HCT116 (cell line): ENCODE measurements around the gene POLR2H. TPM values are rescaled to one million over a fixed set of nuclear protein-coding genes. Genes with fewer than 3 reads are reported as not detected.

Source experiments
- ATAC-seq: fragments of 200-7000 bp; cut with Tn5 transposase; 2 replicates; pipeline ENCODE4 v1.9.1; 2020; ENCODE audit warnings: mild to moderate bottlenecking, moderate library complexity
- BruUV-seq: library from RNA; stranded (reverse); fragments of 400-500 nt; replicated peaks from 2 replicates; lab custom pipeline; 2021; lab: Mats Ljungman, UMichigan
- CTCF ChIA-PET: fragments of 300-600 bp; sonication (Branson Sonifier 250); formaldehyde crosslinking; loops from one replicate; lab custom pipeline; 2021; ENCODE audit warnings: antibody characterized with exemption; lab: Charles Lee
- POLR2A ChIA-PET: fragments of 300-600, 350-600 bp; sonication (Branson Sonifier 250); formaldehyde crosslinking; loops from one replicate; lab custom pipeline; 2021; ENCODE audit warnings: antibody characterized with exemption; lab: Charles Lee
- RAD21 ChIA-PET, 2 experiments: fragments of 300-600 bp; sonication (Branson Sonifier 250); formaldehyde crosslinking; loops; one replicate each; lab custom pipeline; 2023; ENCODE audit warnings: low total read pairs in 2 of 2; ENCODE audit not compliant: uncharacterized antibody in 2 of 2, unreplicated experiment in 2 of 2, low non-redundant PET in 1 of 2; lab: Charles Lee
- DNase-seq: peaks from one replicate; pipeline ENCODE4 v3.0.0-alpha.2; 2010; ENCODE audit warnings: low read depth, low spot score
- H2AFZ ChIP-seq: fragments of 200-600 bp; shearing (Covaris generic), sonication (generic); 2 replicates; pipeline ENCODE4 v1.6.1; 2017; ENCODE audit warnings: low read depth, mixed run types, mixed read lengths, antibody characterized with exemption, low read length; ENCODE audit not compliant: poor library complexity, severe bottlenecking
- H3K27ac ChIP-seq: 2 replicates; pipeline ENCODE4 v1.5.1; 2012; ENCODE audit warnings: low read depth, low read length
- H3K27me3 ChIP-seq: fragments of 200-600 bp; sonication (generic); 2 replicates; pipeline ENCODE4 v1.6.1; 2016; ENCODE audit warnings: mixed run types, low read length, mixed read lengths; ENCODE audit not compliant: insufficient read depth
- H3K36me3 ChIP-seq, 2 experiments: fragments of 200-500 bp in 1 of 2; fragments of 200-600 bp in 1 of 2; sonication (Bioruptor generic) in 1 of 2; sonication (generic) in 1 of 2; 2 replicates each; pipeline versions ENCODE4 v1.5.1 to v1.6.1; 2014 to 2016; ENCODE audit warnings: low read length in 2 of 2, inconsistent platforms in 1 of 2, mixed read lengths in 1 of 2, mixed run types in 1 of 2; ENCODE audit not compliant: insufficient read depth in 2 of 2, control insufficient read depth in 1 of 2
- H3K4me1 ChIP-seq, 2 experiments: fragments of 200-600 bp in 1 of 2; sonication (generic) in 1 of 2; 2 replicates each; pipeline versions ENCODE4 v1.5.1 to v1.6.1; 2012 to 2017; ENCODE audit warnings: low read length in 2 of 2, inconsistent platforms in 1 of 2, mild to moderate bottlenecking in 1 of 2, mixed read lengths in 1 of 2, mixed run types in 1 of 2, moderate library complexity in 1 of 2; ENCODE audit not compliant: insufficient read depth in 2 of 2, control insufficient read depth in 1 of 2
- H3K4me2 ChIP-seq: fragments of 200-600 bp; sonication (generic); 2 replicates; pipeline ENCODE4 v1.6.1; 2017; ENCODE audit warnings: mixed run types, low read length, mixed read lengths
- H3K4me3 ChIP-seq, 2 experiments: fragments of 200-600 bp in 1 of 2; sonication (generic) in 1 of 2; replicated peaks in 1 of 2; 2 replicates each; pipeline ENCODE4 v1.5.1; 2011 to 2016; ENCODE audit warnings: low read length in 2 of 2, control low read depth in 1 of 2, low read depth in 1 of 2, mild to moderate bottlenecking in 1 of 2, mixed read lengths in 1 of 2, mixed run types in 1 of 2
- H3K79me2 ChIP-seq: fragments of 200-600 bp; sonication (generic); 2 replicates; pipeline ENCODE4 v1.6.1; 2017; ENCODE audit warnings: mild to moderate bottlenecking, mixed run types, low read length, moderate library complexity, mixed read lengths; ENCODE audit not compliant: insufficient read depth
- H3K9ac ChIP-seq: fragments of 200-600 bp; sonication (generic); 2 replicates; pipeline ENCODE4 v1.6.1; 2016; ENCODE audit warnings: low read length, mixed read lengths
- H3K9me2 ChIP-seq: fragments of 200-600 bp; sonication (generic), shearing (Covaris generic); 2 replicates; pipeline ENCODE4 v1.6.1; 2017; ENCODE audit warnings: mixed run types, mild to moderate bottlenecking, moderate library complexity; ENCODE audit not compliant: insufficient read depth
- H3K9me3 ChIP-seq, 2 experiments: fragments of 200-500 bp in 1 of 2; fragments of 200-600 bp in 1 of 2; sonication (Bioruptor generic) in 1 of 2; sonication (generic) in 1 of 2; 2 replicates each; pipeline ENCODE4 v1.6.1; 2014 to 2017; ENCODE audit warnings: low read length in 2 of 2, mixed read lengths in 2 of 2, inconsistent platforms in 1 of 2, low read depth in 1 of 2, mild to moderate bottlenecking in 1 of 2, mixed run types in 1 of 2, moderate library complexity in 1 of 2; ENCODE audit not compliant: control insufficient read depth in 1 of 2, insufficient read depth in 1 of 2
- H4K20me1 ChIP-seq: fragments of 200-600 bp; sonication (generic), shearing (Covaris generic); 2 replicates; pipeline ENCODE4 v1.6.1; 2017; ENCODE audit warnings: mixed run types, mild to moderate bottlenecking, moderate library complexity; ENCODE audit not compliant: insufficient read depth
- ELF1 ChIP-seq: IDR thresholded peaks from 2 replicates; pipeline ENCODE4 v1.6.1; 2012; ENCODE audit warnings: low read depth, borderline replicate concordance
- FOSL1 ChIP-seq: IDR thresholded peaks from 2 replicates; pipeline ENCODE4 v1.6.1; 2012; ENCODE audit warnings: low read depth
- JUND ChIP-seq: IDR thresholded peaks from 2 replicates; pipeline ENCODE4 v1.6.1; 2012
- POLR2A ChIP-seq: IDR thresholded peaks from 2 replicates; pipeline ENCODE4 v1.7.0; 2011; ENCODE audit warnings: borderline replicate concordance; ENCODE audit not compliant: insufficient read depth, insufficient read length; ENCODE audit errors: extremely low read depth
- POLR2AphosphoS5 ChIP-seq: IDR thresholded peaks from 2 replicates; pipeline ENCODE4 v1.6.1; 2011; ENCODE audit warnings: mild to moderate bottlenecking, low read depth, low read length, moderate library complexity
- SRF ChIP-seq: IDR thresholded peaks from 2 replicates; pipeline ENCODE4 v1.6.1; 2012; ENCODE audit warnings: low read depth
- YY1 ChIP-seq: IDR thresholded peaks from 2 replicates; pipeline ENCODE4 v1.6.1; 2011; ENCODE audit warnings: low read length, low read depth, moderate library complexity, mild to moderate bottlenecking; ENCODE audit not compliant: insufficient replicate concordance; ENCODE audit errors: extremely low read depth
- ZFX ChIP-seq: fragments of 450-650 bp; IDR thresholded peaks from 2 replicates; pipeline ENCODE4 v1.6.1; 2017
- intact Hi-C: fragments of 100-400 bp; cut with micrococcal nuclease; formaldehyde crosslinking; loops from 2 replicates; pipeline ENCODE4 v1.10.0; 2022
- total RNA-seq: library from RNA; stranded (reverse); gene quantifications from one replicate; pipeline ENCODE4 v1.2.1, GENCODE V29; 2021; ENCODE audit not compliant: unreplicated experiment
- TF ChIP-seq, protein P1 (sequence below), 3 experiments: fragments of 200-600 bp in 1 of 3; sonication (generic) in 1 of 3; IDR thresholded peaks in 2 of 3; conservative IDR thresholded peaks in 1 of 3; 2 replicates each; pipeline ENCODE4 v1.5.1; 2012 to 2017; ENCODE audit warnings: low read depth in 2 of 3, low read length in 2 of 3, antibody characterized with exemption in 1 of 3, borderline replicate concordance in 1 of 3, control low read depth in 1 of 3, mild to moderate bottlenecking in 1 of 3, mixed read lengths in 1 of 3, mixed run types in 1 of 3, moderate library complexity in 1 of 3; ENCODE audit not compliant: insufficient read depth in 1 of 3
- TF ChIP-seq, protein P2 (sequence below): IDR thresholded peaks from 2 replicates; pipeline ENCODE4 v1.6.1; 2012
- TF ChIP-seq, protein P3 (sequence below): IDR thresholded peaks from 2 replicates; pipeline ENCODE4 v1.6.1; 2012

POLR2H gene
- total RNA-seq, 1 experiment from 2014 or later = 156 TPM

DNA sequence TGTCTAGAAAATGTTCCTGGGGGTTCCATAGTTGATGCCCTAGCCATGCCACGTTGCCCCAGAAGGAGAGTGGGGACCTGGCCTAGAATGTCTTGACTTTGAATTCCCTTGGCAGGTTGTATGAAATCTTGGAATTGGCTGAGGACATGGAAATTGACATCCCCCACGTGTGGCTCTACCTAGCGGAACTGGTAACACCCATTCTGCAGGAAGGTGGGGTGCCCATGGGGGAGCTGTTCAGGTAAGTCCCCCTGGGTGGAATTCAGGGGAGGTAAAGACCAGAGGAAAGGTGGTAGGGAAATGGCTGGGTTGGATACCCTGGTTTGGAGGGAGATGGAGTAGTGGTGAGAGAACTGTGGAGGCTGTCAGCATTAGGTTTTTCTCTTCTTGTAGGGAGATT, 33.0 kb upstream of the POLR2H start:
- ChIA-PET POLR2A (interaction anchor here (1.1 kb wide), 1 partner anchor 9 kb away, joined by 3 read pairs; no protein-coding TSS in a partner anchor), CTCF (no interaction called here), RAD21 (no interaction called here)
- H3K4me3 ChIP-seq = no peak overlapping the region
- BruUV-seq = no TSS peak
- no peak overlapping the region for H3K9ac ChIP-seq
- no peaks in the 10 kb centered on the region for H3K9me2 ChIP-seq
- H3K79me2 ChIP-seq = peaks cover 98% of the 10 kb centered on the region
- no peaks in the 10 kb centered on the region for H3K9me3 ChIP-seq
- H3K27me3 ChIP-seq = no peaks in the 10 kb centered on the region
- intact Hi-C loops = no loop called here
- H3K27ac ChIP-seq = no peak overlapping the region
- no peak for ATAC-seq
- peaks cover 19% of the 10 kb centered on the region; the same call in 1 of the 2 replicates for H4K20me1 ChIP-seq
- H3K4me1 ChIP-seq = peaks cover 0 to 33% of the 10 kb centered on the region in 2 experiments; a peak in 2 of 4 replicates
- H3K4me2 ChIP-seq = no peak overlapping the region
- peaks cover 84 to 97% of the 10 kb centered on the region in 2 experiments for H3K36me3 ChIP-seq
- no peak overlapping the region for H2AFZ ChIP-seq
- no peak for DNase-seq
- TF ChIP-seq YY1 = no peak
- TF ChIP-seq SRF = no peak
- no peak for TF ChIP-seq ZFX
- no peak for TF ChIP-seq JUND
- no peak for TF ChIP-seq ELF1
- TF ChIP-seq, protein P1, sequence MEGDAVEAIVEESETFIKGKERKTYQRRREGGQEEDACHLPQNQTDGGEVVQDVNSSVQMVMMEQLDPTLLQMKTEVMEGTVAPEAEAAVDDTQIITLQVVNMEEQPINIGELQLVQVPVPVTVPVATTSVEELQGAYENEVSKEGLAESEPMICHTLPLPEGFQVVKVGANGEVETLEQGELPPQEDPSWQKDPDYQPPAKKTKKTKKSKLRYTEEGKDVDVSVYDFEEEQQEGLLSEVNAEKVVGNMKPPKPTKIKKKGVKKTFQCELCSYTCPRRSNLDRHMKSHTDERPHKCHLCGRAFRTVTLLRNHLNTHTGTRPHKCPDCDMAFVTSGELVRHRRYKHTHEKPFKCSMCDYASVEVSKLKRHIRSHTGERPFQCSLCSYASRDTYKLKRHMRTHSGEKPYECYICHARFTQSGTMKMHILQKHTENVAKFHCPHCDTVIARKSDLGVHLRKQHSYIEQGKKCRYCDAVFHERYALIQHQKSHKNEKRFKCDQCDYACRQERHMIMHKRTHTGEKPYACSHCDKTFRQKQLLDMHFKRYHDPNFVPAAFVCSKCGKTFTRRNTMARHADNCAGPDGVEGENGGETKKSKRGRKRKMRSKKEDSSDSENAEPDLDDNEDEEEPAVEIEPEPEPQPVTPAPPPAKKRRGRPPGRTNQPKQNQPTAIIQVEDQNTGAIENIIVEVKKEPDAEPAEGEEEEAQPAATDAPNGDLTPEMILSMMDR (IDR thresholded peaks at IDR 0.05 in 2 of 3, conservative IDR thresholded peaks at IDR 0.05 in 1 of 3; ENCODE audit: borderline replicate concordance in 1 of 3, insufficient read depth in 1 of 3, low read depth in 2 of 3, low read length in 2 of 3) = no peak
- TF ChIP-seq POLR2A = no peak
- no peak for TF ChIP-seq POLR2AphosphoS5
- TF ChIP-seq, protein P2, sequence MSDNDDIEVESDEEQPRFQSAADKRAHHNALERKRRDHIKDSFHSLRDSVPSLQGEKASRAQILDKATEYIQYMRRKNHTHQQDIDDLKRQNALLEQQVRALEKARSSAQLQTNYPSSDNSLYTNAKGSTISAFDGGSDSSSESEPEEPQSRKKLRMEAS = no peak
- no peak for TF ChIP-seq FOSL1
- TF ChIP-seq, protein P3, sequence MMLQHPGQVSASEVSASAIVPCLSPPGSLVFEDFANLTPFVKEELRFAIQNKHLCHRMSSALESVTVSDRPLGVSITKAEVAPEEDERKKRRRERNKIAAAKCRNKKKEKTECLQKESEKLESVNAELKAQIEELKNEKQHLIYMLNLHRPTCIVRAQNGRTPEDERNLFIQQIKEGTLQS = no peak
